LNCaP clone FGC (cell line): ENCODE results near the gene TTPAL.

ENCODE experiments used
- DNase-seq: peaks from one replicate; pipeline ENCODE4 v3.0.0-alpha.2; 2011; ENCODE audit warnings: low read depth
- H3K4me3 ChIP-seq: 2 replicates; pipeline ENCODE4 v1.5.1; 2011; ENCODE audit warnings: mild to moderate bottlenecking, low read depth, low read length, control low read depth
- TF ChIP-seq, protein P1 (sequence below): IDR thresholded peaks from 2 replicates; pipeline ENCODE4 v1.5.1; 2012; ENCODE audit warnings: mild to moderate bottlenecking; ENCODE audit not compliant: control insufficient read depth, insufficient read depth; ENCODE audit errors: extremely low read depth

TTPAL gene

DNA sequence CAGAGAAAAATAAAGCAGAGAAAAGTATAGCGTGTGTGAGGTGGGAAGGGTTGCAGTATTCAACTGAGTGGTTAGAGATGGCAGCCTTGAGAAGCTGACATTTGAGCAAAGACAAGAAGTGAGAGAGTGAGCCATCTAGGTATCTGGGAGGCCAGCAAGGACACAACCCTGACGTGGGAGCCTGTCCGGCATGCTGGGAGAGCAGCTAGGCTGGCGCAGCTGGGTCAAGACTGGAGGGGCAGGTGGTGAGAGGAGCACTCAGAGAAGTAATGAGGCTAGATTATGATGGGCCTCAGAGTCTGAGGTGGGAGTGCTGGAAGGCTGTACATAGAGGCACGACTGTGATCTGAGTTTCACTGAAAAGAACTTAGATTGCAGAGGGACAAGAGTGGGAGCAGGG is 12.9 kb downstream of the TTPAL start:
- DNase-seq: no peak
- no peak overlapping the region for H3K4me3 ChIP-seq
- TF ChIP-seq, protein P1, sequence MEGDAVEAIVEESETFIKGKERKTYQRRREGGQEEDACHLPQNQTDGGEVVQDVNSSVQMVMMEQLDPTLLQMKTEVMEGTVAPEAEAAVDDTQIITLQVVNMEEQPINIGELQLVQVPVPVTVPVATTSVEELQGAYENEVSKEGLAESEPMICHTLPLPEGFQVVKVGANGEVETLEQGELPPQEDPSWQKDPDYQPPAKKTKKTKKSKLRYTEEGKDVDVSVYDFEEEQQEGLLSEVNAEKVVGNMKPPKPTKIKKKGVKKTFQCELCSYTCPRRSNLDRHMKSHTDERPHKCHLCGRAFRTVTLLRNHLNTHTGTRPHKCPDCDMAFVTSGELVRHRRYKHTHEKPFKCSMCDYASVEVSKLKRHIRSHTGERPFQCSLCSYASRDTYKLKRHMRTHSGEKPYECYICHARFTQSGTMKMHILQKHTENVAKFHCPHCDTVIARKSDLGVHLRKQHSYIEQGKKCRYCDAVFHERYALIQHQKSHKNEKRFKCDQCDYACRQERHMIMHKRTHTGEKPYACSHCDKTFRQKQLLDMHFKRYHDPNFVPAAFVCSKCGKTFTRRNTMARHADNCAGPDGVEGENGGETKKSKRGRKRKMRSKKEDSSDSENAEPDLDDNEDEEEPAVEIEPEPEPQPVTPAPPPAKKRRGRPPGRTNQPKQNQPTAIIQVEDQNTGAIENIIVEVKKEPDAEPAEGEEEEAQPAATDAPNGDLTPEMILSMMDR: no peak

DNA sequence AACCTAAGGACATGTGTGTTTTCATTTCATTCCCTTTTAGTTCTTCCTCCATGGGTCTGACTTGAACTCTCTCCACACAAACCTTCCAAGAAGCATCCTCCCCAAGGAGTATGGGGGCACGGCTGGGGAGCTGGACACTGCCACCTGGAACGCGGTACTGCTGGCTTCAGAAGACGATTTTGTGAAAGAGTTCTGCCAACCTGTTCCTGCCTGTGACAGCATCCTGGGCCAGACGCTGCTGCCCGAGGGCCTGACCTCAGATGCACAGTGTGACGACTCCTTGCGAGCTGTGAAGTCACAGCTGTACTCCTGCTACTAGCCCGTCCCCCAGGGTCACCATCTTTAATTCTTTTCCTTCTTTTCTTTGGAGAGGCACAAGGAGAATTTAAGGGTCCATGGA is 13.5 kb downstream of the TTPAL start:
- no peak for DNase-seq
- H3K4me3 ChIP-seq: no peak overlapping the region
- TF ChIP-seq, protein P1: no peak

DNA sequence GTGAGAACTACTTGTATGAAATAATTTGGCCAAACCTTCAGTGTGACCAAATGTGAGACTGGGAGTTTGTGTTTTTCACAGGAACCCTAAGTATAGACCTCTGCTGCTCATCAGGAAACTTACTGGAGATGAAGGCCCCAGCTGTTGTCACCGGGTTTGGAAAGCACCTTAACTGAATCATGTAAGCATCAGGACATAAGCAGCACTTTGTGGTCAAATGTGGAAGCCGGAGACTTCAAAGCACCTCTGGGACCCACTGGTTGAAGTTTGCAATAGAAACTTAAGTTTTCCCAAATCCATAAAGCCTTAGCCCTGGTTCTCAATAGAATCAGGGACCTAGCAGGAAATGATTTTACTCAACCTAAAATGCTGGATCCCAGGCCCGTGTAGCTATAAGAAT is 14.3 kb downstream of the TTPAL start:
- TF ChIP-seq, protein P1: no peak
- H3K4me3 ChIP-seq: no peak overlapping the region
- no peak for DNase-seq

DNA sequence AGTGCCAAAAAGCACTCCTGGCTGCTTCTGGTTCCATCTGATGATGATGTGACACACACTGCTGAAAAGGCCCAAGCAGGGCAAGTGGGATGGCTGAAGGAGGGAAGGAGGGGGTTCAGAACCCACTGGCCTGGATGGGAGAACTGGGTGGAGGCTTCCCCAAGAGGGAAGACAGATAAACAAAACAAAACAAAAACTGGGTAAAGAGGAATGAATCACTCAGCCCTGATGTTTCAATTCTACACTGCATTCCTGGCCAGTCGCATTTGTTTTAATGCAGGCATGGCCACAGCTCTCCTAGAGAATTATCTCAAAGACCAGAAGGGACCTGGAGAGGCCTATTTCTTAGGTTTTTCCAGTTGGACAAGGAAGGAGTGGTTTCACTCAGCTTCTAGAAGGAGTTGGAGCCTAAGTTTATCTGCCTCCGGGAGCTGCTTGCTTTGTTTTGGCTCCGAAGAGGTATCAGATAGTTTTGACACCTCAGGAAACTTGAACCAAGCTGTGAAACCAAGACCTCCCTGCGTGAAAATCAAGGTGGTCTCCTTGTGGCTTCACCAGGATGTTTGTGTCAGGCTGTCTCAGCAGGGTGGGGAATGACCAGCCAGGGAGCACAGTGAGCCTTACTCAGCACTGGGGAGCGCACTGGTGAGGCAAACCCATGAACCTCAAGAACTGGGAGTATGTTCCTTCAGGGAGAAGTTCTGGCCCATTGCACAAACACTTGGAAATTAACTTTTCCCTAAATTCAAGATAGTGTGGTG is 16.1 kb downstream of the TTPAL start:
- no peak overlapping the region for H3K4me3 ChIP-seq
- DNase-seq: no peak
- TF ChIP-seq, protein P1: no peak

DNA sequence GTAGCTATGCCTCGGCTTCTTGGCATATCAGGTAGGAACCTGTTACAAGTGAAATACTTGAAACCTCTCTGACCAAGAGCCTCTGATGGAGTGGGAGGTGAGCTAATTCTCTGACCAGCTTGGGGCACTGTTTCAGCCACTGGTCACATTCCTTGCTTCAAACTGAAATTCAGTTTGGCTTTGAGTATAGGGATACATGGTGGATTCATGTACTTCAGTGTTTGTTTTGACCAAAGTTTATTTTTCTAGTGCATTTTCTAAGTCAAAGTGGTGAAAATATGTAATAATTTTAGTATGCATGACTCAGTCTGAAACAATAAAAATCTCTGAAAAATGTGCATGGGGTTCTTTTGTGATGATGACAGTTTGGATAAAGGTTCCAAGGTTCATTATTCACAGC is 18.6 kb downstream of the TTPAL start:
- TF ChIP-seq, protein P1: no peak
- no peak overlapping the region for H3K4me3 ChIP-seq
- DNase-seq: no peak

DNA sequence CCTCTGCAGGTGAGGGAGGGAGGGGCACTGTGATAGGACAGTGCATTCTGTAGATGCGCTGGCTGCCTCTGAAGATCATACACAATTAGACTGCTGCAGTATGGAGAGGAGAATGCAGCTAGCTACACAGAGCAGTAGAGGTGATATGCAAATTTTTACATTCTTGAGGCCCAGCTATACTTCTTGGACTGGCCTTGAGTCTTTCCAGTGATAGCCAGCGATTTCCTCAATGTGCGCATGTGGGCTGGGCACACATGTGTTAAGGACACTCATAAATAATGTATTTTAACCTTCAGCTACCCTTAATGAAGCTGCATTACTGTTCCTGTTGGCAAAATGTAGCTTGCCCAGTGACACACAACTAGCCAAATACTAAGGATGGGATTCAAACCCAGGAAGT is 19.0 kb downstream of the TTPAL start:
- TF ChIP-seq, protein P1: no peak
- no peak for DNase-seq
- H3K4me3 ChIP-seq: no peak overlapping the region

DNA sequence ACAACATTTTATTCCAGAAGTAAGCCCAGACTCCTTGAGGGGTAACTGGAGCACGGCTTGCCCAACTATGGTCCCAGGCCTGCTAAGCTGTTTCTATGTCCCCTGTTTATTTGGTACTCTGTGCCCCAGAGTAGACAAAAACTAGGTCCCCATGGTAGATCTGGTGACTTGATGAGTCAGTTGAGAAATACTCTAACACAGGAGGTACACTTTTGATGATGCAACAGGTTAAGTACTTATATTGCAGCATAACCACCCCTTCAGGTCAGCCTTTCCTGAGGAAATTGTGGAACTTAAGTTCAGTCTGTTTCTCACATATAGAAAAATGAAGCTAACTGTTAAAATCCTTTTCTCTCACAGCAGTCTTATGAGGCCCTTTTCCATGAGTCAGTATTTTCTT is 19.6 kb downstream of the TTPAL start:
- TF ChIP-seq, protein P1: no peak
- no peak for DNase-seq
- no peak overlapping the region for H3K4me3 ChIP-seq
